ENCODE data around the gene PPP3CB. TPM values are rescaled to one million over a fixed set of nuclear protein-coding genes. Genes with fewer than 3 reads are reported as not detected.

PPP3CB gene
- total and polyA plus RNA-seq, 2 donors from 2014 or later = 26.8 to 36.1 TPM

DNA sequence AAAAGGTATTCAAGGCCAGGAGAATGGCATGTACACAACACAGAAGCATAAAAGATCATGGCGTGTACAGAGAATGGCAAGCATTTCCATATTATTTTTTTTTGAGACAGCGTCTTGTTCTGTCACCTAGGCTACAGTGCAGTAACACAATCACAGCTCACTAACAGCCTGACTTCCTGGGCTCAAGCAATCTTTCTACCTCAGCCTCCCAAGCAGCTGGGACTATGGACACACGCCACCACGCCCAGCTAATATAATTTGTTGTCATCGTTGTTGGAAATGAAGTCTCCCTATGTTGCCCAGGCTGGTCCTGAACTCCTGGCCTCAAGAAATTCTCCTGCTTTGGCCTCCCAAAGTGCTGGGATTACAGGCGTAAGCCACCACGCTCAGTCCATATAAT is 109.2 kb downstream of the PPP3CB start:
- no peak overlapping the region for H3K27ac ChIP-seq (ENCODE audit: low read depth in 2 of 2, low read length in 2 of 2)
- peaks cover 4 to 47% (median 34%) of the 10 kb centered on the region in 3 donors for H3K36me3 ChIP-seq (ENCODE audit: control insufficient read depth in 2 of 3, insufficient read depth in 3 of 3, low read length in 3 of 3)
- H3K9ac ChIP-seq (ENCODE audit: low read length in 3 of 3) = no peak overlapping the region
- intact Hi-C loops (cut with DNase I) = no loop called here
- H3K4me1 ChIP-seq (ENCODE audit: control insufficient read depth in 2 of 3, insufficient read depth in 2 of 3, low read depth in 1 of 3, low read length in 3 of 3) = no peaks in the 10 kb centered on the region
- H3K27me3 ChIP-seq (ENCODE audit: control insufficient read depth, insufficient read depth, low read length) = no peaks in the 10 kb centered on the region
- DNase-seq (no peak), FAIRE-seq (no peak)
- no peaks in the 10 kb centered on the region for H3K9me3 ChIP-seq (ENCODE audit: control insufficient read depth in 2 of 3, insufficient read depth in 1 of 3, low read length in 3 of 3)
- H3K4me3 ChIP-seq (ENCODE audit: low read length in 3 of 3) = no peak overlapping the region
- TF ChIP-seq, protein P1, sequence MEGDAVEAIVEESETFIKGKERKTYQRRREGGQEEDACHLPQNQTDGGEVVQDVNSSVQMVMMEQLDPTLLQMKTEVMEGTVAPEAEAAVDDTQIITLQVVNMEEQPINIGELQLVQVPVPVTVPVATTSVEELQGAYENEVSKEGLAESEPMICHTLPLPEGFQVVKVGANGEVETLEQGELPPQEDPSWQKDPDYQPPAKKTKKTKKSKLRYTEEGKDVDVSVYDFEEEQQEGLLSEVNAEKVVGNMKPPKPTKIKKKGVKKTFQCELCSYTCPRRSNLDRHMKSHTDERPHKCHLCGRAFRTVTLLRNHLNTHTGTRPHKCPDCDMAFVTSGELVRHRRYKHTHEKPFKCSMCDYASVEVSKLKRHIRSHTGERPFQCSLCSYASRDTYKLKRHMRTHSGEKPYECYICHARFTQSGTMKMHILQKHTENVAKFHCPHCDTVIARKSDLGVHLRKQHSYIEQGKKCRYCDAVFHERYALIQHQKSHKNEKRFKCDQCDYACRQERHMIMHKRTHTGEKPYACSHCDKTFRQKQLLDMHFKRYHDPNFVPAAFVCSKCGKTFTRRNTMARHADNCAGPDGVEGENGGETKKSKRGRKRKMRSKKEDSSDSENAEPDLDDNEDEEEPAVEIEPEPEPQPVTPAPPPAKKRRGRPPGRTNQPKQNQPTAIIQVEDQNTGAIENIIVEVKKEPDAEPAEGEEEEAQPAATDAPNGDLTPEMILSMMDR (IDR thresholded peaks at IDR 0.05; ENCODE audit: borderline replicate concordance, extremely low read depth, insufficient read depth) = no peak

Other genes with a start within 250 kb of the PPP3CB start
- gene DNAJC9, start 248.8 kb downstream of the PPP3CB start, total RNA-seq = 13.9 TPM
- 9.2 TPM for gene DNAJC9, start 248.8 kb downstream of the PPP3CB start, polyA plus RNA-seq (ENCODE audit: insufficient read depth, low read depth, low replicate concordance)
- 82.9 TPM for gene MRPS16, start 243.4 kb downstream of the PPP3CB start, total RNA-seq
- 160 TPM for gene MRPS16, start 243.4 kb downstream of the PPP3CB start, polyA plus RNA-seq (ENCODE audit: insufficient read depth, low read depth, low replicate concordance)
- 6.0 TPM for gene CFAP70, start 137.2 kb downstream of the PPP3CB start, total RNA-seq
- 8.7 TPM for gene CFAP70, start 137.2 kb downstream of the PPP3CB start, polyA plus RNA-seq (ENCODE audit: insufficient read depth, low read depth, low replicate concordance)
- 200 TPM for gene ANXA7, start 82.0 kb downstream of the PPP3CB start, total RNA-seq
- gene ANXA7, start 82.0 kb downstream of the PPP3CB start, polyA plus RNA-seq (ENCODE audit: insufficient read depth, low read depth, low replicate concordance) = 129 TPM
- 2.4 TPM for gene MSS51, start 62.5 kb downstream of the PPP3CB start, total RNA-seq
- 0.95 TPM for gene MSS51, start 62.5 kb downstream of the PPP3CB start, polyA plus RNA-seq (ENCODE audit: insufficient read depth, low read depth, low replicate concordance)
- 46.9 TPM for gene USP54, start 95.3 kb upstream of the PPP3CB start, total RNA-seq
- 5.8 TPM for gene USP54, start 95.3 kb upstream of the PPP3CB start, polyA plus RNA-seq (ENCODE audit: insufficient read depth, low read depth, low replicate concordance)
- gene MYOZ1, start 145.4 kb upstream of the PPP3CB start, total RNA-seq = 3.5 TPM
- 9.2 TPM for gene MYOZ1, start 145.4 kb upstream of the PPP3CB start, polyA plus RNA-seq (ENCODE audit: insufficient read depth, low read depth, low replicate concordance)
- 0.38 TPM for gene SYNPO2L, start 160.0 kb upstream of the PPP3CB start, total RNA-seq
- gene SYNPO2L, start 160.0 kb upstream of the PPP3CB start, polyA plus RNA-seq (ENCODE audit: insufficient read depth, low read depth, low replicate concordance) = 0.15 TPM
- 9.9 TPM for gene AGAP5, start 202.1 kb upstream of the PPP3CB start, total RNA-seq
- 3.8 TPM for gene AGAP5, start 202.1 kb upstream of the PPP3CB start, polyA plus RNA-seq (ENCODE audit: insufficient read depth, low read depth, low replicate concordance)
- gene SEC24C, start 248.3 kb upstream of the PPP3CB start, total RNA-seq = 66.9 TPM
- gene SEC24C, start 248.3 kb upstream of the PPP3CB start, polyA plus RNA-seq (ENCODE audit: insufficient read depth, low read depth, low replicate concordance) = 39.2 TPM

All from kidney (tissue), 14 donors.